IPS DF 4.7 (cell line): ENCODE measurements around the gene EEF1A2.
"Not testable (repeated sequence)": the region's sequence is repeated elsewhere in the genome, so short reads cannot be mapped to it uniquely, and the experiment has no call there.

Experiments
- DNase-seq: peaks from one replicate; pipeline ENCODE4 v3.0.0-alpha.2; 2013; ENCODE audit warnings: low spot score; ENCODE audit errors: extremely low read depth

EEF1A2 gene

DNA sequence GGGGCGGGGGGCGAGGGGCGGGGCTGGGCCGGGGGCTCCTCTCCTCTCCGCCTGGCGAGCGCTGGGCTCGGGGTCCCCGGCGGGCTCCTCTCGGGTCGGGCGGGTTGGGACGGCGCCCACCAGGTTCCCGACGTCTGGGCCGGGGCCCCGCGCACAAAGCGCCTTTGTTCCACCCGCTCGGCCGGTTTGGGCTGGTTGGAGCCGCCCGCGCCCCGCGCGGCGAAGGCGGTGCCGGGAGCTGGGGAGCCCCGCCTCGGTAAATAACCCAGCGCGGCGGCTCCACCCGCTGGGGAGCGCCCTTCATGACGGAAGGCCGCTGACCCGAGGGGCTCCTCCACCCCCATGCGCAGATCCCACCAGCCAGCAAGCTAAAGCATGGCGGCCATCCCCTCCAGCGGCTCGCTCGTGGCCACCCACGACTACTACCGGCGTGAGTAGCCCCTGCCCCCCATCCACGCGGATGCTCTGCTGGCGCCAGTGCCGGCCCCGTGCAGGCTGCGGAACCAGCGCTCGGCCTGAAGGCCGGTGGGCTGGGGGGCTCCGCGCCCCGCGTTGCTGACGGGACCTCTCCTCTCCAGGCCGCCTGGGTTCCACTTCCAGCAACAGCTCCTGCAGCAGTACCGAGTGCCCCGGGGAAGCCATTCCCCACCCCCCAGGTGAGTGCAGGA lies 22.2 kb upstream of the EEF1A2 start:
- no peak for DNase-seq

DNA sequence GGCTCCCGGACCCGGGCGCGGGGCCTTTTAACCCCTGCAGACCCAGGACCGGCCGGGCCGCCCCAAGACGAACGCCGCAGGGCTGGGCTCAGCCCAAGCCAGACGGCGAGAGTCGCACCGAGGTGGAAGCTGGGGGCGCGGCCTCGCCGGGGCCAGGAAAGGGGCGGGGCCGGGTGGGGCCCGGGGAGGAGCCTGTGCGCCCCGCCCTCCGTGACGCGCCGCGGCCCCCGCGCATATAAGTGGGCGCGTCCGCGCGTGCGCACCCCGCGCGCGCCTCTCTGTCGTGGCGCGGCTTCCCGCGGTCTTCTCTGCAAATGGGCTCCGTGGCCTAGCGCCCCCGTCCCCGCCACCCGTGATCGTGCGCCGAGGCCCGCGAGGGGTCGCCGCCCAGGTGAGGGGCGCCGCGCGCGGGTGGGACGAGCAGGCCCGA lies 21.6 kb upstream of the EEF1A2 start, which contains the start of gene PPDPF:
TSS of gene PPDPF (plus strand) at position 262 of the 430 bp plus-strand sequence. CDS start 544 bp downstream, outside the sequence.
- DNase-seq: no peak

DNA sequence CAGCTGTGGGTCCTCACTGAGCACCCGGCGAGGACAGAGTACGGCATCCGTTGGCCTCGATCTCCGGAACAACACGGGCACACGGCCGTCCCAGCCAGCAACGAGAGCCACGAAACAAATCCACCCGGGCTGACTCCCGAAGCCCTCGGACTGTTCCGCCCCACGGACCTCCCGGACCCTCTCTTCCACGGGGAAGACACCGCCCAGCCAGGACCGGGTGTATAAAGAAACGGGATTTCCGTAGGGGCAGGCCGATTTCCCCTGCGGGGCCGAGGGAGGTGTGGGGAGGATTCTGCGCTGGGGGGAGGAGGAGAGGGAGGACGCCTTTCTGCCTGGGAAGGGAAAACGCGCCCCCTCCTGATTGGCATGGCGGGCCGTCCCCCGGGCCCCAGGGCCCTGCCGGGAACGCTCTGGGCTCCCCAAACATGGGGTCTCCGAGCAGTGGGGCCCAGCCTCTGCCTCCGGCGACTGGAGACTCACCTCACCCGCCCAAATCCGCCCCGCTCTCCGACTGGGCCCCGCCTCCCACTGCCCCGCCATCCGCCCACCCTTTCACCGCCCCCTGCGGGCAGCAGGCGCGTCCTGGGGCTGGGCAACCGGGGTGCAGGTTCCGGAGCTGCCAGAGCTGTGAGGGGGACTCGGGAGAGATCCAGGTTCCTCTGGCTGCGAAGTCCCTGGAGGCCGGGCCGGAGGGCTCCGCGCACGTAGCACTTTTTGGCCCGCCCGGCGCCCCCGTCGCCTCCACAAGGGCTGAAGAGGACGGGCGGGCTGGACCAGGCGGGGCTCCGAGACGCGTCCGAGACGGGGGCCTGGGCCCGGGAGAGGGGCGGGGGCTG lies 21.0 kb upstream of the EEF1A2 start:
- no peak for DNase-seq

DNA sequence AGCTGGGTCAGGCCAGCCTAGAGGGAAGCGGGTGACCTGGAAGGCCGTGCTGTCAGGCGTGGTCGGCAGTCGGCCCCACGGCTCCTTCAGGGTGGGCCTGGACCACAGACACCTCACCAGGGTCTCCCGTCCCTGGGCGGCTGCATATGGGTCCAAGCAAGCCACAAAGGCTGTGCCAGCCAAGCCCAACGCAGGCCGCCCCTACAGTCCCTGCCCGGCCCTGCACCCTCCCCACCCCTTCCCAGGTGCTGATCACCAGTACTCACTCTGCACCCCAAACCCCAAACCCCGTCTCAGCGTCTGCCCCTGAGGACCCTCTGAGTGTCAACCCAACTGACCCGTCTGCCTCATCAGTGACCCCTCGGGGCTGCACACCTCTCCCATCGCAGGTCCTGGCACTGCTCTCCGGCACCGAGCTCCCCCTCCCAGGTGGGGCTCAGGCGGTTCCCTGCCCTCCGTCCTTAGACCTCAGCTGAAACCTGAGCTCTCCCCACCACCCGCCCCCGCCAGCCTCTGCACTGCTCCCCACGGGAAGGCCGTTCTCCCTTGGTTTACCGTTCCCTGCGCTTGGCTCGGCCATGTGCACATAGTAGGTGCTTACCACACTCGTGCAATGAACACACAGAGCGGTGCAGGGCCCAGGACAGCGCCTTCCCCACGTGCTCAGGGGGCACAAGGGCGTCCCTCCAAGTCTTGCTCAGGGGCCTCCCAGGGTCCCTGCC lies 20.2 kb upstream of the EEF1A2 start:
- no peak for DNase-seq

DNA sequence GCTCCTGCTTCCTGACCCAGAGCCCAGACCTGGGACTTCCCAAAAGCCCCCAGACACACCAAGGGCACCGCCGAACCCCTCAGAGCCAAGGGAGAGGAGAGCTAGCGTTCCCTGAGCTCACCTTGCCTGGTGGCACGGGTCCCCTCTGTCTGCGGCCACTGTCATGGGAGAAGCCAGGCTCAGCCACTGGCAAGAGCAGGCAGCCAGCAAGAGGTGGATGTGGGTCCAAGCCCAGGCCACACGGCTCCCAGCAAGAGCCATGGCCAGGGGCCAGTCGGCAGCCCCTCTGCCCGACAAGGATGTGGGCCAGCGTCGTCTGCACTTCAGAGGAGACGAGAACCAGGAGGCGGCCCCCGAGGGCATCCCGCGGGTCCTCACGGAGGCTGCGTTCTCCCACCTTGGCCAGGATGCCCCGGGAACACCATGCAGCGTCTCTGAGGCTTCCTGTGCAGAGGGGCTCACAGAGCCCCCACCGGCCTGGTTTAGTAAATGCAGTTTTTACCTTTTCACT lies 19.5 kb upstream of the EEF1A2 start:
- DNase-seq: no peak

DNA sequence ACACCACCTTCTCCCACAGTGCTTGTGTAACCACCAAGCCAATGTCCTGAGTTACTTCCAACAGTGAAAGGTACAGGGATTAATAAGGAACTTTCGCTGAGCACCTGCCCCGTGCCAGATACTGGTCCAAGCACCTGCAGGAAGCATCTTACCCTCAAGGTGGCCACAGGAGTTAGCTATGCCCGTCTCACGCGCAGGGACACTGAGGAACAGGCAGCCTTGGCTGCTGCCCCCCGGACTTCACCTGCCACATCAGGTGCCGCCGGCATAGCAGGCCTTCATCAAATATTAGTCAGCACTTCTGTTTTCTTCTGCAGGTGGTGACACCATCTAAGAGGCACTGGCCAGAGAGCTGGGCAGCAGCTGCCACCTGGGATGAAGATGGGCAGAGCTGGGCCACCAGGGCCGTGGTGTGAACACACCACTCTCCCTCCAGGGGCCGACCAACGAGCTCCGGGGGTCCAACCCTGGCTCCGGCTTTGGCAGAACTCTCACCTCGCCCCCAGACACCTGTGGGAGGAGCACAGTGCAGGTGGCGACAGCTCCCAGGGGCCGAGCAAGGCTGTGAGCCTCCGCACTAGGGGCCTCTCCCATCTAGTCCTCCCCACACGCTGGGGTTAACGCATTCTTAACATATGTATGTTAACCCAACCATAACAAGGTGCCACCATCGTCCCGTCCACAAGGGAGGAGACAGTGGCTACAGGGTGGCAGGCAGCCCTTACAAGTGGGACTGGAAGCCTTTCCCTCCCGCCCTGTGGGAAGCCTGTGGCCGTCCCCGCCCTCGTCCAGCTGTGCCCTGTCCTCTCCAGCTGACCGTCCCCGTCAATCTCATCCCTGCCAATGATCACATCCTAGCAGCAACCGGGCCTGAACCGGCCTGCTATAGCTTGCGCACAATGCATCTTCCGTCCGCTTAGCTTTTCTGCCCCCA lies 18.8 kb upstream of the EEF1A2 start:
- DNase-seq: no peak

DNA sequence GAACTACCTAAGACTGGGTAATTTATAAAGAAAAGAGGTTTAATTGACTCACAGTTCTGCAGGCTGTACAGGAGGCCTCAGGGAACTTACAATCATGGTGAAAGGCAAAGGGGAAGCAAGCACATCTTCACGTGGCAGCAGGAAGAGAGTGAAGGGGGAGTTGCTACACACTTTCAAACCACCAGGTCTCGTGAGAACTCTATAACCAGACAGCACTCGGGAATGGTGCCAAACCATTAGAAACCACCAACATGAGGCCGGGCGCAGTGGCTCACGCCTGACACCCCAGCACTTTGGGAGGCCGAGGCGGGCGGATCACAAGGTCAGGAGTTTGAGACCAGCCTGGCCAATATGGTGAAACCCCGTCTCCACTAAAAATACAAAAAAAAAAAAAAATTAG lies 15.6 kb upstream of the EEF1A2 start:
- not testable (repeated sequence) for DNase-seq

DNA sequence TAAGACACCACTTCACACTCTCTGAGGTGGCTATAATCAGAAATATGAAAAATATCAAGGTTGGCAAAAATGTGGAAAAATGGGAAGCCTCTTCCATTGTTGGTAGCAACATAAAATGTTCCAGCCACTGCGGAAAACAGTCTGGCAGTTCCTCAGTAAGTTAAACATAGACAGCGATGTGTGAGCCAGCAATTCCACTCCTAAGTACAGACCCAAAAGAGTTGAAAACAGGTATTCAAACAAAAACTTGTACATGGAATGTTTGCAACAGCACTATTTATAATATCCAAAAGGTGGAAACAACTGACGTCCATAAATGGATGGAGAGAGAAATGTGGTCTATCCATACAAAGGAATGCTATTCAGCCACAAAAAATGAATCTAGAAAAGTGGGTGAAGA lies 14.3 kb upstream of the EEF1A2 start:
- no peak for DNase-seq

DNA sequence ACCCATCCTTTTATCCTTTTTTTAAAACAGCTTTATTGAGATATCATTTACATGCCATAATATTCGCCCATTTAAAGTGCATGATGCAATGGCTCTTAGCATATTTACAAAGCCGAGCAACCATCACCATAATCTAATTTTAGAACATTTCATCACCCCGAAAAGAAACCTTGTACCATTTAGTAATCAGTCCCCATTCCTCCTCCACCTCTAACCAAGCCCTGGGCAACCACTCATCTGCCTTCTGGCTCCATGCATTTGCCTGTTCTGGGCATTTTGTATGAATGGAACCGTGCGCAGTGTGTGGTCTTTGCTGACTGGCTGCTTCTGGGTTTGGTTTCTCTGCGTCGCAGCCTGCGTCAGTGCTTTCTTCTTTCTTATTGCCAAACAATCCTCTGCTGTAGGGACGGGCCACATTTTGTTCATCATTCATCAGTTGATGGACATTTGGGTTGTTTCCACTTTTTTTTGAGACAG lies 10.2 kb upstream of the EEF1A2 start:
- DNase-seq: no peak

DNA sequence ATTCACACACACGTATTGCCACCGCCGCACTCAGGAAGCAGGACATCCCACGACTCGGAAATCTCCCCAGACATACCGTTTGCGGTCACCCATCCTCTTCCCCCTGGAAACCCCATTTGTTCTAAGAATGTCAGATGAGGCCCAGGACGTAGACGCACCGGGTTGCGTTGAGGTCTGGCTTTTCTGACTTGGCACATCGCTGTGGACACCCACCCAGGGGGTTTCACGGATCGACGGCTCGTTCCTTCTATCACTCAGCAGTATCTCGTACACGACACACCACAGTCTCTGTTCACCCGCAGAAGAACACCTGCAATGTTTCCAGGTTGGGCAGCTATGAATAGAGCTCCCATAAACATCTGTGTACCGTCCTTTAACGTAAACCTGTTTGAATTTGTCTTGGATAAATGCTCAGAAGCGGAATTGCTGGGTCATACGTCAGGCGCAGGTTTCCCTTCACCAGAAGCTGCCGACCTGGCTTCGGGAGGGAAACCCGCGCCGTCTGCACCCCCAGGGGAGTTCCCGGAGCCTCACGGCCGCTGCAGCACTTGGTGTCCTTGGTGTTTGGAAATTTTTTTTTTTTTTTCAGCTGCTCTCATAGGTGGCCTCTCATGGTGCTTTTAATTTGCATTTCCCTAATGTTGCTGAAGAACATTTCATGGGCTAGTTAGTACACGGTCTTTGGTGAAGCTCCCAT lies 9.3 kb upstream of the EEF1A2 start:
- no peak for DNase-seq

DNA sequence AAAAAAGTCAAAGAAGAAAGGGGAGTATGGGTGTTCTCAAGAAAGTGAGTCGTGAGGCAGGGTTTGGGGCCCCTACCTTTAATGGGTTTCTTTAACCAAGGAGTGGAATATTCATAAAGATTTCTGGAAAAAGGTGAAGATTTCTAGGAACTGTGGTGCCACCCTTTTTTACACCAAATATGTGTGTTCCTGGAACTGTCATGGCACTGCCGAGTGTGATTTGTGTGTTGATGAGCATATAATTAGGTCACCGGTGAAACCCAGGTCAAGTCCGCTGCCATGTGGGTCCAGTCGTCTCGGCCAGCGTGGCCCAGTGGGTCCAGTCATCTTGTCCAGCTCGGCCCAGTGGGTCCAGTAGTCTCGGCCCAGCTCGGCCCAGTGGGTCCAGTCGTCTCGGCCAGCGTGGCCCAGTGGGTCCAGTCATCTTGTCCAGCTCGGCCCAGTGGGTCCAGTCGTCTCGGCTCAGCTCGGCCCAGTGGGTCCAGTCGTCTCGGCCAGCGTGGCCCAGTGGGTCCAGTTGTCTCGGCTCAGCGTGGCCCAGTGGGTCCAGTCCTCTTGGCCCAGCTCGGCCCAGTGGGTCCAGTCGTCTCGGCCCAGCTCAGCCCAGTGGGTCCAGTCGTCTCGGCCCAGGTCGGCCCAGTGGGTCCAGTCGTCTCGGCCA lies 8.3 kb upstream of the EEF1A2 start:
- DNase-seq: no peak

DNA sequence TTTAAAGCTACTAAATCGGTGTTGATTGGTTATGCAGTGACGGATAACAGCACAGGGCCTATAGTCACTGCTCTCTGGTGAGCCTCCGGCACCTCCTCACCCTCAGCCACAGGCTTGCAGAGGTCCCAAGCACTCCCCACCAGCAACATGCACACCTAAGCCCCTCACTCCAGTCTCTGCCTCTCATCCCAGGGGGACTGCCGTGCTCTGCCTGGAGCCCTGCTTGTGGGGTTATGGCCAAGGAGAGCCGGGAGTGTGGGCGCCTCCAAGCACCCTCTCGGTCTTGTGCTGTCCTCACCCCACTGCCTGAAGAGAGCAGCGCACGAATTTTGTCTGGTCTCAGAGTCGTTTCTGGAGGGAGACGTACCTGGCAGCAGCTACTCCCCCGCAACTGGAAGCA lies 6.8 kb upstream of the EEF1A2 start:
- no peak for DNase-seq

DNA sequence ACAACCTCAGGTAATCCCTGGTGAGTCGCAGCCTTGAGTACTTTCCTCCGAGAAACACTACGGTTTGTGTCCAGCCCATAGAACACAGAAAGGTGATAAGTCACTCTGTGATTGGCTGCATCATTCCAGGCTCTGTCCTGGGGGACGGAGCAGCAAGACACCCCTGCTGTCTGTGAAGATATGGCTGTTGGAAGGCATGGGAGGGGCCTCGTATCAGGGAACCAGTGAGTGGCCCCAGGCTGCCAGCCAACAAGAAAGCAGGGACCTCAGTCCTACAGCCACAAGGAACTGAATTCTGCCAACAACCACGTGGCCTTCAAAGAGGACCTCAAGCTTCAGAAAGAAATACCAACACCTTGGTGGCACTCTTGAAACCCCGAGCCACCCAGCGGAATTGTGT lies 6.4 kb upstream of the EEF1A2 start:
- DNase-seq: no peak

DNA sequence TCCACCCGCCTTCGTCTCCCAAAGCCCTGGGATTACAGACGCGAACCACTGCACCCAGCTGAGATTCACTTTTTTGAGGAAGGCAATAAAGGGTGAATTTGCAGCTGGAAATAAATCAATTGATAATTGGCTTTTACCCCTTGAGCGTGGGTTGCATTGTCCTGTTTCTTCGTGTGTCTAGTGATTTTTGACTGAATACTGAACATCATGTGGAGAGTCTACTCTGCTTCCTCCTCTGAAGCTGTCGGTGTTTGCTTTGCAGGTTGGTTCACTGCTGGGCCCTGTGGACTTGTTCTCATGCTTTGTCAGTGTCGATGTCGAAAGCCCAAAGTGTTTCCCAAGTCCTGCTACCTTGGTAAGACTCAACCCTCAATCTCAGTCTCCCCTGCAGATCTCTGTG lies 5.8 kb upstream of the EEF1A2 start:
- no peak for DNase-seq

DNA sequence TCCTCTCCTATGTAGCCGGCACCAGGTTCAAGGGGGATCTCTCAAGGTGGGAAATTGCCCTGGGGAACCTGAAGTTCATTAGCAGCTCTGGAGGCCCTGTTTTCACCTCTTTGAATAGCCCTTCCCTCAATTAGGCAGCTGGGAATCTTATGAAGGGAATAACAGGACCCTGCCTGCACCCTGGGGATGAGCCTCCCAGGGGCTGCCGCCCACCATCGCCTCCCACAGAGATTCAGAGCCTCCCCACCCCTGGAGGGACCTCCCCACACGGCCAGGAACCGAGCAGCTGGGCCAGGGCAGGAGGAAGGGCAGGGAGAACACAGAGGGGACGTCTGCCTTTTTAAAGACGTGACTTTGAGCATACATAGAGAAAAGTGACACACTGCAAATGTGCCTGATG lies 4.6 kb upstream of the EEF1A2 start:
- DNase-seq: no peak

DNA sequence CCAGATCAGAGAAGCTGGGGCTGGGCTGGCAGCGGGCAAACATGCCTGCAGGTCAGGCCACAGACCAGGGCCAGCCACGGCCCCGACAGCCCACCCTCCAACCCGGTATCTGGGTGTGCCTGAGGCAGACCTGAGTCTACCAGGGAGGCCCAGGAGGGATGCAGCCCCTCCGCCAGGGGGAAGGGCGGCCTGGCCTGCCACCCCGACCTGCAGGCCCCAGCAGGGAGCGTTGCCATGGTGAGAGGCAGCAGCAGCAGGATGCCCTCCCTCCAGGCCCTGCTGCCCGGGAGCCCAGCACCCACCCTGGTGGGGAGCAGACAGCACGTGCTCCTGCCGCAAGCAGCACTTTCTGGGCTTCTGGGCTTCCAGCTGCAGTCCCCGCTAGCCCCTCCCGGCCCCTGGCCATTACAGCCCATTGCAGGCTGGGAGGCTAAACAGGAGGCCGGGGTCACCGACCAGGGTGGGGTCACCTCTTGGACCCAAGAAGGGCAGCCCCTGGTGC lies 3.8 kb upstream of the EEF1A2 start:
- DNase-seq: no peak

DNA sequence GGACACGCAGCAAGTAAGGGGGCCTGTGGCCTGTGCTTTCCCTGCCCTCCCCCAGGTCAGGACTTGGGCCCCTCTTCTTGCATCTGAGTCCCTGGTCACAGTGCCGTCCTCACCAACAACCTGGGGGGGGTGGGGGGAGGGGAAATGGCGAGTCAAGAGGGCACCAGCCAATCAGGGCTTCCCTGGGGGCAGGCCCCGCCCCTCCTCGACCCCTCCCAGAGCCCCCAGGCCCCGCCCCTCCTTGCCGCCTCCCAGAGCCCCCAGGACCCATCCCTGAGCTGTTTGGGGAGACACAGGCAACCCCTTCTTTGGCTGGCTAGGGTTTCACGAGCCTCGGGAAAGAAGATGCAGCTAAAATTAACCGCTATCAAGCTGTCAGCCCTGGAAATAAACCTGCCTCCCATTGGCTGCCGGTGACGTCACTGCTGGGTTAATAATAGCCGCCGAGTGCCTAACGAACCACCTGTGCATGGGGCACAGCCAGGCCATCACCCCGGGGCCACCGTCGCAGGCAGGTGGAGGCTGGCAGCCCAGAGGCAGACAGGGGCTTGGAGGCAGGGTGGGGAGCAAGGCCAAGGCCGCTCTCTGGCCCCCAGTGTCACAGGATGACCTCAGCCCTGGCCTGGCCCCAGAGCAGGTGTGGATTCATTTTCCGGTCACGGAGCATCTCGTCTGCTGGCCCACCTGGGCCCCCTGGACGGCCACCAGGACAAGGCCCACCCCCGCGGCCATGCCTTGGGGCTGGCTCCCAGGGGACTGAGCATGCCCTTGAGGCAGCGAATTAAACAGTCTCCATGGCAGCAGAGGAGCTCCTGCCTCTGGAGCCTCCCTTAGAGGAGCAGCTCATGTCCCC lies 3.2 kb upstream of the EEF1A2 start:
- no peak for DNase-seq
